Esophagus mucosa (tissue), 1 donor: ENCODE data around the gene RSAD1. TPM values are rescaled to one million over a fixed set of nuclear protein-coding genes. Genes with fewer than 3 reads are reported as not detected.

Source experiments
- ATAC-seq: fragments of 200-7000 bp; cut with Tn5 transposase; one replicate; pipeline ENCODE4 v1.9.1; 2020
- total RNA-seq: library from RNA; stranded (reverse); gene quantifications from one replicate; pipeline ENCODE4 v1.2.4, GENCODE V29; 2023
- donor health status: DM: yes; HTN: yes; CAD: no.

RSAD1 gene
- total RNA-seq, 1 donor from 2014 or later = 10.8 TPM

DNA sequence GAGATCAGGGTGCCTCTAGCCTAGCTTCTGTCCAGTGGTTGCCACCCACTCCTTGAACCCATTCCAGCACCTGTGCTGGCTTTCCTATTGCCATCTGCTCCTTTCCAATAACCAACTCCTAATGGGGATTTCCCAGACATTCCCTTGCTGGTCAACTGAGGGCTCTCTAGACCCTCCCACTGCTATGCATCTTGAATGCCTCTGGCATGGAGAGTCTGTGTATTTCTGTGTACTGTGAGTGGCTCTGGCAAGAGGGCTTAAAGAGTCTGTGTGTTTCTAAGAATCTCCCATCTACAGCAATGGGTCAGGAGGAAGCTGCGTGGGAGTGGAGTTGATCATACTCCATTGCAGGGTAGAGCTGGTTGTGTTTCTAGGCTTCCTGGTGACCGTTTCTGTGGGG lies 42.9 kb downstream of the RSAD1 start:
- ATAC-seq = no peak

GRCh38 chr17:50522766-50523165 lies 44.1 kb downstream of the RSAD1 start:
- ATAC-seq = no peak

DNA sequence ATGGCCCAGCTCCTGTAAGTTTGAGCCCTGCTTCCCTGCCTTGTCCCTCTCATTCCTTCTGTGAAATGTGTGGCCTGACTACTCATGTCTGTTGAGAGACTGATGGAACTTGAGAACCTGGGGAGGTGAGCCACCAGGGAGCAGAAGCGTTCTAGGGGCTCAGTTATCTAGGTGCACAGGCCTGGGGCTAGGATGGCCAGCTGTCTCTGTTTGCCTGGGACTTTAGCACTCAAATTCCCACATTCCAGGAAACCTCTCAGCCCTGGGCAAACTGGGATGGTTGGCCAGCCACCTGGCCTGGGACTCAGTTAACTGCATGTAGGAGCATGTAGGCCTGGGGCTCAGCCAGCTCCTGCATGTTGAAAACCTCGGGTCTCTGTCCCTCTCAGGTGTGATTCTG lies 44.5 kb downstream of the RSAD1 start:
- no peak for ATAC-seq

- no peak for ATAC-seq
These were observed 46.2 kb downstream of the RSAD1 start for GRCh38 chr17:50524838-50525237.

DNA sequence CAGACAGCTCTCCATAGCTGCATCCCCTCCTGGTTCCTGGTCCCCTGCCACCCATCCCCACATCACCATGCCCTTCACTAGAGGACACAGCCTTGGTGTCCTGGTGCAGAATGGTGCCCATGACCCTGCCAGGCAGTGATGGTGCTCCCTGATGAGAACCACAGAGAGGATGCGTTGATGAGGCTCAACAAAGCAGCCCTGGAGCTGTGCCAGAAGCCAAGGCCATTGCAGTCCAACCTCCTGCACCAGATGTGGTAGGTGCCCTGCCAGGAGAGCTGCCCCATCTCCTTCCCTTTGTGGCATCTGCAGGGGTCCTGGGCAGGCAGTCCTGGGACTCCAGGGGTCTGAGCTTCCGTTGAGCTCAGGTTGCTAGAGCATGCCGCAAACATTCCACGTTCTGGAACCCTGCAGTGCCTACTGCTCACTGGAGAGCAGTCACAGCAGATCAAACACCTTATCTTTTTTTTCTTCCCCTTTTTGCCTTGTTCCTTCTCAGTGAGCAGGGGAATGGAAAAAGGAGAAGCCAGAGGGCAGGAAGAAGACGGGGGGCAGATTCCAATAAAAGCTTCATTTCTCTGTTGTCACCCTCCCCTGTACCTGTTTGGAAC lies 48.6 kb downstream of the RSAD1 start:
- no peak for ATAC-seq

GRCh38 chr17:50527949-50528474 lies 49.4 kb downstream of the RSAD1 start:
- no peak for ATAC-seq

GRCh38 chr17:50529849-50530248 lies 51.2 kb downstream of the RSAD1 start:
- no peak for ATAC-seq

DNA sequence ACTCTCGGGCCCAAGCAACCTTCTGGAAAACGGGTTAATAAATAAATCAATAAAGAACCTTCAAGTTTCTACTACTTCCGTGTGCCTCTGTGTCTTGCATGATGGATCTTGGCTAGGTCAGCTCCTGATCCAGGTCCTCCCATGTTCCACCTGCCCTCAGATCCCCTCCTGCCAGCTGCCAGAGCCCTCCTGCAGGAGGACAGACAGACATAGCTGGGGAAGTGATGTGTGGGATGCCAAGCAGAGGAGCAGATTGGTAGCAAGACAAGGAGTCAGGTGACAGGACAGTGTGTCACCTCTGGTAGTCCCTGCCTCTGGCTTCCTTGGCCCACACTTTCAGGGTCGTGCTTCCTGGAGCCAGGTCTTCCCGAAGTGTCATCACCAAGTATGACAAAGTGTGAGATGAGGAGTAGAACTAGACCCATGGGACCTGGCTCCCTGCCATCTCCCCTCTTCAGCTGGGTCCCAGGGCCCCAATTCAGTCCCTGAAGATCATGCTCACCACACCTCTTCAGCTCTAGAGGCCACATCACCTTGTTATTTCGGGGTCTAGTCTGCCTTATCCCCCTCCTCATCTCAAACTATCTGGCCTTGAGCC lies 52.9 kb downstream of the RSAD1 start:
- ATAC-seq = no peak

DNA sequence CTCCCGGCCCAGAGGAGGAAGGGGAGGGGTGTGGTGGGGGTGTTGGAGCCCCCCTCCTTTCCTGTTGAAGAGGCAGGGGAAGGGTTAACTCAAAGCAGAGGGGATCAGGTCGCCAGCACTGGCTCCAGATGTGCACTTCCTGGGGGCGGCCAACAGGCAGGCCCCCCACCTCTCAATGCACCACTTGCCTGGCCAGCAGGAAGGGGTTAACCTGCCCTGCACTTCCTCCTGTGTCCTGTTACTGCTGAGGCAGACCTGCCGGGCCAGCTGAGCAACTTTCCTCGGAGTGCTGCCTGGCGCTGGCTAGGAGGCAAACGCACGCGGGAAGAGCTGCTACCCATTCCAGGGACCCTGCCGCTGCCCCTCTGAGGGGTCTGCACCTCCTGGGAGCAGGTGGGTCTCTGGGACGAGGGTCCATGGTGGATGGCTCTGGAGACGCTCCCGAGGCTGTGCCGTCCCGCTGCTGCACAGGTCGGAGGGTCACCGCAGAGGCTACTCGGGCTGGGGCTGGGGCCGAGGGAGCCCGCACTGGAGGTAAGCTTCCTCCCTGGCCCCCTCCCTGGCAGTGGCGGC lies 53.9 kb downstream of the RSAD1 start, which contains the start of gene EPN3:
Gene EPN3 (plus strand): TSS at position 284 of the 573 bp plus-strand sequence. CDS start 3,822 bp downstream, outside the sequence.
- peak; percentile 64 for ATAC-seq

GRCh38 chr17:50533185-50533584 lies 54.5 kb downstream of the RSAD1 start:
- ATAC-seq = no peak

- peak; percentile 59 for ATAC-seq
These were observed 55.1 kb downstream of the RSAD1 start for GRCh38 chr17:50533720-50534148.

- peak; percentile 90 for ATAC-seq
These were observed 55.7 kb downstream of the RSAD1 start for GRCh38 chr17:50534222-50534978.

DNA sequence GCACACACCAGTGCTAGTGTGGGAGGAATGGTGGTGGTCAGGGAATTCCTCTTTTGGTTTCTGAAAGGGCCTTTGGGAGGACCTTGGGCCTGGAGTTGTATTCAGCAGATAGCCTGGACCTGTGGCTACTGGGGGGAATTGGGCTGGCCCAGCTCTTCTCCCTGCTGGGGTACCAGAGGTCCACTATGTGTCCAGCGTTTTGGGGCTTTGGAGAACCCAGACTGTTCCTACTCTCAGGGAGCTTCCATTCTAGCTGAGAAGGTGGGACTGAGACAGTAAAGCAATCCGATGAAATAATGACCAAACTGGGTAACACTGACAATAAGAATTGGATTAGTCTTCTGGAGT lies 56.3 kb downstream of the RSAD1 start:
- no peak for ATAC-seq

DNA sequence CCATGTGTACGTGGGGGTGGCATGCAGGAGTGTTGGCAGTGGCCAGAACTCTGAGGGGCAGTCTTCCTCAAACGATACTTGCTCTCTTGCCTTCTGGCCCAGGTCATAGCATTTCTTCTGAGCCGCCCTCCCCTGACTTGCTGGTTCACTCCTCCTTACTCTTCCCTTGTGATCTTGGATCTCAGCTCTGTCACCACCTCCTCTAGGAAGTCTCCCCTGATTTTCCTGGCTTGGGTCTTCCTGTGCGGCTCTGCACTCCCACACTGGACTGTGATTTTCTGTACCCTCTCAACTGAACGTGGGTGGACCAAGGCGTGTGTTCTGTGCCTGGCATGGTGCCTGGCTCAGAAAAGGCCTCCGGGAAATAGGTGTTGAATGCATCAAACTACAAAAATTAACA lies 56.7 kb downstream of the RSAD1 start:
- no peak for ATAC-seq

Other genes with a start within 250 kb of the RSAD1 start
- gene TMEM92, start 204.4 kb upstream of the RSAD1 start, total RNA-seq = 0.88 TPM
- gene XYLT2, start 132.7 kb upstream of the RSAD1 start, total RNA-seq = 10.8 TPM
- gene MRPL27, start 105.7 kb upstream of the RSAD1 start, total RNA-seq = 64.7 TPM
- 2.4 TPM for gene EME1, start 105.6 kb upstream of the RSAD1 start, total RNA-seq
- 68.2 TPM for gene LRRC59, start 81.3 kb upstream of the RSAD1 start, total RNA-seq
- 15.1 TPM for gene ACSF2, start 52.6 kb upstream of the RSAD1 start, total RNA-seq
- not detected for gene CHAD, start 10.0 kb upstream of the RSAD1 start, total RNA-seq
- gene MYCBPAP, start 29.6 kb downstream of the RSAD1 start, total RNA-seq = 0.40 TPM
- 38.5 TPM for gene EPN3, start 53.9 kb downstream of the RSAD1 start, total RNA-seq
- gene SPATA20, start 68.3 kb downstream of the RSAD1 start, total RNA-seq = 16.8 TPM
- gene CACNA1G, start 81.9 kb downstream of the RSAD1 start, total RNA-seq = 0.08 TPM
- 17.6 TPM for gene ABCC3, start 156.0 kb downstream of the RSAD1 start, total RNA-seq
- gene ANKRD40, start 229.1 kb downstream of the RSAD1 start, total RNA-seq = 15.9 TPM
- gene LUC7L3, start 240.7 kb downstream of the RSAD1 start, total RNA-seq = 43.6 TPM